Tibial artery (tissue), 4 donors: ENCODE data around the gene GTF3C1.

ENCODE experiments used
- DNase-seq, 2 donors: peaks; one replicate each; pipeline ENCODE4 v3.0.0-alpha.2; 2019
- H3K27ac ChIP-seq, 2 donors: fragments of 200-600 bp; sonication (generic) in 1 of 2; 1 replicate in 1 of 2; 2 replicates in 1 of 2; pipeline ENCODE4 v1.5.1; 2018 to 2019; ENCODE audit warnings: mild to moderate bottlenecking in 1 of 2
- H3K27me3 ChIP-seq, 2 donors: fragments of 200-600 bp; sonication (generic) in 1 of 2; one replicate each; pipeline versions ENCODE4 v1.5.1 to v1.6.0; 2016 to 2019
- H3K36me3 ChIP-seq, 3 donors: fragments of 200-600 bp; sonication (generic) in 2 of 3; one replicate each; pipeline ENCODE4 v1.5.1; 2016 to 2019; ENCODE audit warnings: mild to moderate bottlenecking in 2 of 3
- H3K4me1 ChIP-seq, 4 donors: fragments of 200-600 bp; sonication (generic) in 2 of 4; 1 replicate in 3 of 4; 2 replicates in 1 of 4; pipeline ENCODE4 v1.5.1; 2016 to 2019
- H3K4me3 ChIP-seq, 2 donors: fragments of 200-600 bp; sonication (generic) in 1 of 2; 1 replicate in 1 of 2; 2 replicates in 1 of 2; pipeline ENCODE4 v1.5.1; 2018 to 2019; ENCODE audit warnings: mild to moderate bottlenecking in 2 of 2
- H3K9me3 ChIP-seq, 3 donors: fragments of 200-600 bp; sonication (generic) in 1 of 3; one replicate each; pipeline ENCODE4 v1.5.1; 2016 to 2019
- intact Hi-C: fragments of 100-400 bp; cut with DNase I; formaldehyde crosslinking; loops from one replicate; pipeline ENCODE4 v1.15.0; 2023; ENCODE audit warnings: low total_unique reads
- TF ChIP-seq, protein P1 (sequence below), 2 experiments: fragments of 200-600 bp in 1 of 2; fragments of 450-650 bp in 1 of 2; IDR thresholded peaks; one replicate each; pipeline ENCODE4 v1.5.1; 2017 to 2019; ENCODE audit warnings: antibody characterized with exemption in 2 of 2, mild to moderate bottlenecking in 1 of 2, moderate library complexity in 1 of 2

GTF3C1 gene

DNA sequence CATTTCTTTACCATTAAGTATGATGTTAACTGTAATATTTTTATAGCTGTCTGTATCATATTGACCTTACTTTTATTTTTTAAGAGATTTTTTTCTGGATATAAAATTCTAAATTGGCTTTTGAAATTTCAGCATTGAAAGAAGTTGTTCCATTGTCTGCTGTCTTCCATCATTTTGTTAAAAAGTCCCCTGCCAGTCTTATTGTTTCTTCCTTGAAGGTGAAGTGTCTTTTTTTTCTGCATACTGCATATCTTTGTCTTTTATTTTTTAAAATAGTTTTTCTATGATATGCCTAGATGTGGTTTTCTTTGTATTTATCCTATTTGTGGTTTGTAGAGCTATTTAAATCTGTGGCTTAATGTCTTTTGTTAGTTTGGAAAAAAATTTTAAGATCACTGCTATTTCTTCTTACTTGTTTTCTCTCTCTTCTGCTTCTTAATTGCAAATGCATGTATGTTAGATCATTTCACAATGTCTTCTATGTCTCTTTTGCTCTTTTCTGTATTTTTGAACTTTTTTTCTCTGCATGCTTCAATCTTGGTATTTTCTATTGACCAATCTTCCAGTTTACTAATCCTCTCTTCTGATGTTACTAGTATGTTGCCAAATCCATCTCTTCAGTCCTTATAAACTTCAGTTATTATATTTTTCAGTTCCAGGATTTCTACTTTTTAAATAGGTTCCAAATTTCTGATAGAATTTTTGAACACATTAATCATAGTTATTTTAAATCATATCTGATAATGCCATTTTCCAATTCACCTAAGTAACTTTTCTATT, 127.6 kb downstream of the GTF3C1 start:
- no peak for DNase-seq
- TF ChIP-seq, protein P1, sequence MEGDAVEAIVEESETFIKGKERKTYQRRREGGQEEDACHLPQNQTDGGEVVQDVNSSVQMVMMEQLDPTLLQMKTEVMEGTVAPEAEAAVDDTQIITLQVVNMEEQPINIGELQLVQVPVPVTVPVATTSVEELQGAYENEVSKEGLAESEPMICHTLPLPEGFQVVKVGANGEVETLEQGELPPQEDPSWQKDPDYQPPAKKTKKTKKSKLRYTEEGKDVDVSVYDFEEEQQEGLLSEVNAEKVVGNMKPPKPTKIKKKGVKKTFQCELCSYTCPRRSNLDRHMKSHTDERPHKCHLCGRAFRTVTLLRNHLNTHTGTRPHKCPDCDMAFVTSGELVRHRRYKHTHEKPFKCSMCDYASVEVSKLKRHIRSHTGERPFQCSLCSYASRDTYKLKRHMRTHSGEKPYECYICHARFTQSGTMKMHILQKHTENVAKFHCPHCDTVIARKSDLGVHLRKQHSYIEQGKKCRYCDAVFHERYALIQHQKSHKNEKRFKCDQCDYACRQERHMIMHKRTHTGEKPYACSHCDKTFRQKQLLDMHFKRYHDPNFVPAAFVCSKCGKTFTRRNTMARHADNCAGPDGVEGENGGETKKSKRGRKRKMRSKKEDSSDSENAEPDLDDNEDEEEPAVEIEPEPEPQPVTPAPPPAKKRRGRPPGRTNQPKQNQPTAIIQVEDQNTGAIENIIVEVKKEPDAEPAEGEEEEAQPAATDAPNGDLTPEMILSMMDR (IDR thresholded peaks at IDR 0.05): no peak

GRCh38 chr16:27417047-27417671, 132.6 kb downstream of the GTF3C1 start:
- intact Hi-C loops: no loop called here
- H3K9me3 ChIP-seq: peaks cover 0 to 7% (median 0%) of the 10 kb centered on the region in 3 donors
- no peak overlapping the region for H3K27ac ChIP-seq
- TF ChIP-seq, protein P1 (IDR thresholded peaks at IDR 0.05): no peak
- no peaks in the 10 kb centered on the region for H3K36me3 ChIP-seq
- no peaks in the 10 kb centered on the region for H3K27me3 ChIP-seq
- no peak overlapping the region for H3K4me3 ChIP-seq
- no peak for DNase-seq
- H3K4me1 ChIP-seq: no peaks in the 10 kb centered on the region

More for the DNA sequence above, 127.6 kb downstream of the GTF3C1 start:
- Histone ChIP-seq H3K27me3 (no peaks in the 10 kb centered on the region), H3K36me3 (no peaks in the 10 kb centered on the region), H3K4me1 (no peaks in the 10 kb centered on the region), H3K4me3 (no peak overlapping the region), H3K9me3 (peaks cover 0 to 15% (median 0%) of the 10 kb centered on the region in 3 donors), H3K27ac (no peak overlapping the region)
- intact Hi-C loops: no loop called here

DNA sequence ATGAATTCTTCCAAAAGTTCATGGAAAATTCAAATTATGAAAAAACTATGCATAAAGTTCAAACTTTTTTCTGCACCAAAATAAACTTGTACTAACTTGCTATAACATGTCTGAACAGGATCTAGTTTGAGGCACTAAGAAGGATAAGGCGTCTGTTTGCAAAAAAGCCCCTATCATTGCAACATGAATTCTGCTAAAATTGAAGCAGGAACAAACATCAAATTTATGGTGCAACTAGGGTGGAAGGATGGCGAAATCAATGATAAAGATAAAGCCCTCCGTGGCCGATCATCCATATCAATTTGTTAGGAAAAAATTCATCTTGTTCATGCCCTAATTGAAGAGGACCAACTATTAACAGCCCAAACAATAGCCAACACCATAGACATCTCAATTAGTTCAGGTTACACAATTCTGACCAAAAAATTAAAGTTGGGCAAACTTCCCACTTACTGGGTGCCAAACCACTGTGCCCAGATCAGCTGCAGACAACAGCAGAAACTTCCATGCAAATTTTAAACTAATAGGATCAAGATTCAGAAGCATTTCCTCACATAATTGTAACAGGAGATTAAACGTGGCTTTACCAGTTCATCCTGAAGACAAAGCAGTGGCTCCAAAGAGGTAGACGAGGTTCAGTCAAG, 134.8 kb downstream of the GTF3C1 start:
- no peaks in the 10 kb centered on the region for H3K4me1 ChIP-seq
- no peak for DNase-seq
- H3K9me3 ChIP-seq: peaks cover 0 to 2% (median under 1%) of the 10 kb centered on the region in 3 donors
- no peak overlapping the region for H3K27ac ChIP-seq
- intact Hi-C loops: no loop called here
- no peak overlapping the region for H3K4me3 ChIP-seq
- no peaks in the 10 kb centered on the region for H3K27me3 ChIP-seq
- TF ChIP-seq, protein P1 (IDR thresholded peaks at IDR 0.05): no peak
- H3K36me3 ChIP-seq: no peaks in the 10 kb centered on the region

DNA sequence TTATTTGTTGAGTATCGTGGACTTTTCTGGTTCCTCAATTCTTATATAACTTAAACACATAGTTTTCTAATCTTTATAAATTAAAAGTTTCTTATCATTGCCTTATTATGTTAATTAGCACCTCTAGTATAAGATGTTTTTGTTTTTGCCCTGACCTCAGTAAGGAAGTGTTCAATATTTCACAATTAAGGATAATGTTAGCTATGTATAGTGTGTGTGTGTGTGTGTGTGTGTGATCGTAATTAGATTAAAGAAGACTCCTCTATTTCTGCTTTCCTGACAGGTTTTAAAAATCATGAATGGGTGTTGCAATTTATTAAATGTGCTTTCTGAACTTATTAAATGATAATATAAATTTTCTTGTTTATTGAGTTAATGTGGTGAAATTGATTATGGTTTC, 135.8 kb downstream of the GTF3C1 start:
- no peak for DNase-seq
- intact Hi-C loops: no loop called here
- TF ChIP-seq, protein P1 (IDR thresholded peaks at IDR 0.05): no peak
- no peak overlapping the region for H3K4me3 ChIP-seq
- H3K9me3 ChIP-seq: peaks cover 0 to 7% (median 5%) of the 10 kb centered on the region in 3 donors
- no peaks in the 10 kb centered on the region for H3K4me1 ChIP-seq
- H3K36me3 ChIP-seq: no peaks in the 10 kb centered on the region
- H3K27ac ChIP-seq: no peak overlapping the region
- no peaks in the 10 kb centered on the region for H3K27me3 ChIP-seq

GRCh38 chr16:27410761-27411160, 139.0 kb downstream of the GTF3C1 start:
- Histone ChIP-seq H3K4me3 (no peak overlapping the region), H3K27ac (no peak overlapping the region), H3K27me3 (peaks cover 0 to 7% of the 10 kb centered on the region in 2 donors), H3K9me3 (peaks cover 0 to 7% (median 5%) of the 10 kb centered on the region in 3 donors), H3K36me3 (no peaks in the 10 kb centered on the region), H3K4me1 (no peaks in the 10 kb centered on the region)
- DNase-seq: no peak
- intact Hi-C loops: no loop called here
- TF ChIP-seq, protein P1 (IDR thresholded peaks at IDR 0.05): no peak
